CD8-positive, alpha-beta memory T cell (primary cell): ENCODE data around the gene MAPK4. TPM values are rescaled to one million over a fixed set of nuclear protein-coding genes. Genes with fewer than 3 reads are reported as not detected.

ENCODE experiments used
- CTCF ChIA-PET: fragments of 350-600 bp; sonication (Branson Sonifier 250); formaldehyde crosslinking; loops from one replicate; lab custom pipeline; 2021; ENCODE audit warnings: antibody characterized with exemption; lab: Charles Lee
- POLR2A ChIA-PET: fragments of 350-600 bp; sonication (Branson Sonifier 250); formaldehyde crosslinking; loops from one replicate; lab custom pipeline; 2021; ENCODE audit warnings: antibody characterized with exemption; lab: Charles Lee
- DNase-seq, 5 donors: peaks; one replicate each; pipeline versions ENCODE4 v3.0.0 to v3.0.0-alpha.2; 2020 to 2022; ENCODE audit warnings: mixed read lengths in 1 of 5
- H3K27ac ChIP-seq: one replicate; pipeline ENCODE4 v1.7.0; 2013; ENCODE audit warnings: low read depth, mild to moderate bottlenecking, low read length, moderate library complexity
- H3K27me3 ChIP-seq: 2 replicates; pipeline ENCODE4 v1.7.0; 2013; ENCODE audit warnings: low read length, mild to moderate bottlenecking; ENCODE audit not compliant: insufficient read depth, poor library complexity, severe bottlenecking
- H3K36me3 ChIP-seq: 2 replicates; pipeline ENCODE4 v1.7.0; 2013; ENCODE audit warnings: mild to moderate bottlenecking, low read length, moderate library complexity; ENCODE audit not compliant: insufficient read depth
- H3K4me1 ChIP-seq: 2 replicates; pipeline ENCODE4 v1.7.0; 2013; ENCODE audit warnings: mild to moderate bottlenecking, low read length, moderate library complexity; ENCODE audit not compliant: insufficient read depth
- H3K4me3 ChIP-seq: 2 replicates; pipeline ENCODE4 v1.7.0; 2013; ENCODE audit warnings: mild to moderate bottlenecking, low read length
- H3K9me3 ChIP-seq: 2 replicates; pipeline ENCODE4 v1.7.0; 2013; ENCODE audit warnings: mild to moderate bottlenecking, low read length
- H3K27ac Mint-ChIP-seq, 8 donors: one replicate each; pipeline ENCODE4 v1.8.0; 2020 to 2021; ENCODE audit warnings: mixed read lengths in 8 of 8, mild to moderate bottlenecking in 6 of 8, inconsistent platforms in 3 of 8, moderate library complexity in 3 of 8
- H3K27me3 Mint-ChIP-seq, 2 donors: one replicate each; pipeline ENCODE4 v1.8.0; 2020 to 2021; ENCODE audit warnings: mixed read lengths in 2 of 2, mild to moderate bottlenecking in 1 of 2, moderate library complexity in 1 of 2
- H3K36me3 Mint-ChIP-seq, 3 donors: one replicate each; pipeline ENCODE4 v1.8.0; 2020 to 2021; ENCODE audit warnings: mixed read lengths in 3 of 3, inconsistent platforms in 1 of 3, mild to moderate bottlenecking in 1 of 3
- H3K4me1 Mint-ChIP-seq, 3 donors: one replicate each; pipeline ENCODE4 v1.8.0; 2020 to 2021; ENCODE audit warnings: mixed read lengths in 3 of 3, inconsistent platforms in 1 of 3, mild to moderate bottlenecking in 1 of 3
- H3K4me3 Mint-ChIP-seq, 7 donors: one replicate each; pipeline ENCODE4 v1.8.0; 2020 to 2021; ENCODE audit warnings: mixed read lengths in 7 of 7, mild to moderate bottlenecking in 6 of 7, moderate library complexity in 4 of 7, inconsistent platforms in 2 of 7
- H3K9me3 Mint-ChIP-seq, 5 donors: one replicate each; pipeline ENCODE4 v1.8.0; 2020 to 2022; ENCODE audit warnings: mixed read lengths in 5 of 5, mild to moderate bottlenecking in 3 of 5, moderate library complexity in 2 of 5, inconsistent platforms in 1 of 5
- polyA plus RNA-seq: library from polyadenylated mRNA; unstranded; fragments of 300-500 nt; fragmentation: Illumina TruSeq; gene quantifications from one replicate; pipeline ENCODE4 v1.2.3, GENCODE V29; 2021
- total RNA-seq, 2 experiments: library from RNA; stranded (reverse); gene quantifications; one replicate each; pipeline ENCODE4 v1.2.3, GENCODE V29; 2021

The MAPK4 gene
- total and polyA plus RNA-seq, 3 experiments from 2014 or later: not detected

DNA sequence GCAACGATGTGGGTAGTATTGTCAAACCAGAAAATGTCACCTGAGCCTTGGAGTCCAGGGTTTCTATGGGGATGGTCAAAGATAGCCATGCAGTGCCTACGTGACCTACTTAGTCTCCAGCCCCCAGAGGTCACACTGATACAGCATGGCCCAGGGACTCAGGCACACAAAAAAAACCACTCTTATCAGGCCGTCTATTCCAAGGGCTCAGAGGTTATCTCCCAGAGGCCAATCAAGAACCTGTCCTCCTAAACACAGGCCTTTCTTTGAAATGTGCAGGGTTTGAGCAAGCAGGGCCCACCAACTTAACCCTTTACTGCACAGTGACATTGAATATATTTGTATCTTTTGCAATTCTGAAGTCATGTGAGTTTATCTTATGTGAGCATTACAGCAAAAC is 177.2 kb downstream of the MAPK4 start:
- H3K4me1 Mint-ChIP-seq: no peaks in the 10 kb centered on the region
- POLR2A ChIA-PET: no interaction called here

DNA sequence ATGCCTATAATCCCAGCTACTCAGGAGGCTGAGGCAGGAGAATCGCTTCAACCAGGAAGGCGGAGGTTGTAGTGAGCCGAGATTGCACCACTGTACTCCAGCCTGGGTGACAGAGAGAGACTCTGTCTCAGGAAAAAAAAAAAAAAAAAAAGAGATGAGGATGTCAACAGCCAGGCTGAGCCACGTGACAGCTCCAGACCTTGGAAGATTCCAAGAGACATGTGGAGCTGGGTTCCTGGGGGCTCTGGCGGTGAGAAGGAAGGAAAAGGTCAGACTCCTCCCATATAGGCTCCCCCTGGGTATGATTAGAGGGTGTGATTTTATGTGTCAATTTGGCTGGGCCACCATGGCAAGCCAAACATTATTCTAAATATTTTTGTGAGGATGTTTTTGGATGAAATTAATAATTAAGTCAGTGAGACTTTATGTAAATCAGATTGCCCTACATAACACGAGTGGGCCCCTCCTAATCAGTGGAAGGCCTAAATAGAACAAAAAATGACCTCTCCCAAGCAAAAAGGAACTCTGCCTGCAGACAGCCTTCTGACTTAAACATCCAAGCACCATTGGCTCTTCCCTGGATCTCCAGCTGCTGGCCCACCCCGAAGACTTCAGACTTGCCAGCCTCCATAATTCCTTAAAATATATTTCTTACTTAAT is 178.3 kb downstream of the MAPK4 start:
- Histone ChIP-seq H3K36me3 (no peaks in the 10 kb centered on the region), H3K27me3 (no peaks in the 10 kb centered on the region), H3K9me3 (no peaks in the 10 kb centered on the region), H3K4me3 (no peak overlapping the region), H3K4me1 (no peaks in the 10 kb centered on the region), H3K27ac (no peak overlapping the region)
- ChIA-PET POLR2A (no interaction called here), CTCF (no interaction called here)
- no peaks in the 10 kb centered on the region for H3K36me3 Mint-ChIP-seq
- peaks cover 2 to 5% of the 10 kb centered on the region in 2 donors for H3K27me3 Mint-ChIP-seq
- DNase-seq: no peak
- no peak overlapping the region for H3K4me3 Mint-ChIP-seq
- peaks cover 0 to 2% (median 0%) of the 10 kb centered on the region in 5 donors for H3K9me3 Mint-ChIP-seq
- H3K4me1 Mint-ChIP-seq: no peaks in the 10 kb centered on the region
- no peak overlapping the region for H3K27ac Mint-ChIP-seq

More for the DNA sequence above, 177.2 kb downstream of the MAPK4 start:
- Histone ChIP-seq H3K4me3 (no peak overlapping the region), H3K4me1 (no peaks in the 10 kb centered on the region), H3K36me3 (no peaks in the 10 kb centered on the region), H3K27ac (no peak overlapping the region), H3K9me3 (no peaks in the 10 kb centered on the region), H3K27me3 (no peaks in the 10 kb centered on the region)
- CTCF ChIA-PET: no interaction called here
- H3K27ac Mint-ChIP-seq: no peak overlapping the region
- no peak overlapping the region for H3K4me3 Mint-ChIP-seq
- no peak for DNase-seq
- peaks cover 2 to 5% of the 10 kb centered on the region in 2 donors for H3K27me3 Mint-ChIP-seq
- peaks cover 0 to 2% (median 0%) of the 10 kb centered on the region in 5 donors for H3K9me3 Mint-ChIP-seq
- no peaks in the 10 kb centered on the region for H3K36me3 Mint-ChIP-seq

- Histone ChIP-seq H3K27ac (no peak overlapping the region), H3K4me1 (no peaks in the 10 kb centered on the region), H3K27me3 (no peaks in the 10 kb centered on the region), H3K36me3 (no peaks in the 10 kb centered on the region), H3K9me3 (no peaks in the 10 kb centered on the region), H3K4me3 (no peak overlapping the region)
- ChIA-PET CTCF (no interaction called here), POLR2A (no interaction called here)
- peaks cover 4 to 10% of the 10 kb centered on the region in 2 donors for H3K27me3 Mint-ChIP-seq
- no peak overlapping the region for H3K4me3 Mint-ChIP-seq
- no peaks in the 10 kb centered on the region for H3K4me1 Mint-ChIP-seq
- H3K9me3 Mint-ChIP-seq: no peaks in the 10 kb centered on the region
- H3K36me3 Mint-ChIP-seq: no peaks in the 10 kb centered on the region
- H3K27ac Mint-ChIP-seq: no peak overlapping the region
- DNase-seq: no peak
Observed at GRCh38 chr18:50742952-50743351, 183.1 kb downstream of the MAPK4 start.

DNA sequence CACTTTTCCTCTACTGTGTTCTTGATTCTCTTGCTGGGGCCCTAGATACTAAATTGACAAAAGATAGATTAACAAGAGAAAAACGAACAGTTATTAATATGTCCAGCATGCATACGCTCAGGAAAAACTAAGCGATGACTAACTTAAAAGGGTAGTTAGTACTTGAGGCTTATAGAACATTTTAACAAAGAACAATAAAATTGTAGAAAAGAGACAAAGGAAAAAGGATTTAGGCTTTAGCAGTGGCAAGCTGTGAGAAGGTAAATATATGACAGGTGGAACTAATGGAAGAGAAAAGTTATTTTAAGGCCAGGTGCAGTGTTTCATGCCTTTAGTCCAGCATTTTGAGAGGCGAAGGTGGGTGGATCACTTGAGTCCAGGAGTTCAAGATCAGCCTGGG is 184.4 kb downstream of the MAPK4 start:
- CTCF ChIA-PET: no interaction called here
- Mint-ChIP-seq H3K27ac (no peak overlapping the region), H3K27me3 (peaks cover 4 to 16% of the 10 kb centered on the region in 2 donors), H3K9me3 (no peaks in the 10 kb centered on the region), H3K4me1 (no peaks in the 10 kb centered on the region), H3K36me3 (no peaks in the 10 kb centered on the region), H3K4me3 (no peak overlapping the region)
- POLR2A ChIA-PET: no interaction called here
- Histone ChIP-seq H3K27me3 (no peaks in the 10 kb centered on the region), H3K27ac (no peak overlapping the region), H3K4me3 (no peak overlapping the region), H3K4me1 (no peaks in the 10 kb centered on the region), H3K36me3 (no peaks in the 10 kb centered on the region), H3K9me3 (no peaks in the 10 kb centered on the region)
- DNase-seq: no peak

DNA sequence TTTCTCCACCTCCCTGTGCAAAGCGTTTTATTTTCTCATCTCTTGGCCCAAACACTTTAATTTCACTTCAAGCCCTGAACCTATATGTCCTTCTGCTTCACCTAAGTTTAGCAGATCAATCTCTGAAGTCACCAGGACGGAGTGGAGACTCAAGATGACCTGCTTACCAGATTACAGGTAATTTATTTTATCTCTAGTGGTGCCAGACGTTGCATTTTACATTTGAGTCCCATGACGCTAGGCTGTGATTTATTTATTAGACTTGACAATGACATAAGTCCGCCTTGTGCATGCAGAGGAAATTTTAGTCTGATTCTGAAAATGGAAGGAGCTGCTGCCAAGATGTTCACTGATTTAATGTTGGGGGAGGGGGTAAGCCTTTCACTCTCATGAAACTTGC is 186.1 kb downstream of the MAPK4 start:
- ChIA-PET CTCF (no interaction called here), POLR2A (no interaction called here)
- no peaks in the 10 kb centered on the region for H3K36me3 Mint-ChIP-seq
- DNase-seq: no peak
- H3K9me3 ChIP-seq: no peaks in the 10 kb centered on the region
- no peak overlapping the region for H3K27ac Mint-ChIP-seq
- no peaks in the 10 kb centered on the region for H3K9me3 Mint-ChIP-seq
- H3K27ac ChIP-seq: no peak overlapping the region
- no peaks in the 10 kb centered on the region for H3K4me1 ChIP-seq
- no peak overlapping the region for H3K4me3 ChIP-seq
- H3K36me3 ChIP-seq: no peaks in the 10 kb centered on the region
- peaks cover 6 to 32% of the 10 kb centered on the region in 2 donors for H3K27me3 Mint-ChIP-seq
- no peaks in the 10 kb centered on the region for H3K4me1 Mint-ChIP-seq
- H3K4me3 Mint-ChIP-seq: no peak overlapping the region
- H3K27me3 ChIP-seq: no peaks in the 10 kb centered on the region

DNA sequence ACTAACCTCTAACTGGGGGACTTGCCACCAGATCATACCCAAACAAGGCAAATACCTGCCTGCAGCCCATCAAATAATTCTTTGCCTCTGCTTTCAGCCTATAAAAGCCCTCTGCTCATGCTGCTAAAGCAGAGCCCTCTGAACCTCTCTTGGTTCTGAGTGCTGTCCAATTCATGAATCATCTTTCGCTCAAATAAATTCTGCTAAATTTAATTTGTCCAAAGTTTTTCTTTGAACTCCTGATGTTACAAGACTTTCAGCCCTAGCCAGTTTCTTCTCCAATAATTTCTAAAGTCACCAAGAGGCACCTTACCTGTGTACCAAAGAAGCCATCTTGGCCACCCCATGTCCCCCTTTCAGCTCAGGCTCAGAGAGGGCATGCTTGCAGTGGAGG is 188.0 kb downstream of the MAPK4 start:
- peaks cover 9 to 43% of the 10 kb centered on the region in 2 donors for H3K27me3 Mint-ChIP-seq
- DNase-seq: no peak
- Histone ChIP-seq H3K4me1 (no peaks in the 10 kb centered on the region), H3K27ac (no peak overlapping the region), H3K4me3 (no peak overlapping the region), H3K9me3 (no peaks in the 10 kb centered on the region), H3K36me3 (no peaks in the 10 kb centered on the region), H3K27me3 (no peaks in the 10 kb centered on the region)
- no peaks in the 10 kb centered on the region for H3K36me3 Mint-ChIP-seq
- H3K27ac Mint-ChIP-seq: no peak overlapping the region
- H3K4me3 Mint-ChIP-seq: no peak overlapping the region
- no peaks in the 10 kb centered on the region for H3K4me1 Mint-ChIP-seq
- ChIA-PET CTCF (no interaction called here), POLR2A (no interaction called here)
- H3K9me3 Mint-ChIP-seq: no peaks in the 10 kb centered on the region

GRCh38 chr18:50748243-50749229 is 188.6 kb downstream of the MAPK4 start:
- CTCF ChIA-PET: no interaction called here
- no peaks in the 10 kb centered on the region for H3K9me3 Mint-ChIP-seq

DNA sequence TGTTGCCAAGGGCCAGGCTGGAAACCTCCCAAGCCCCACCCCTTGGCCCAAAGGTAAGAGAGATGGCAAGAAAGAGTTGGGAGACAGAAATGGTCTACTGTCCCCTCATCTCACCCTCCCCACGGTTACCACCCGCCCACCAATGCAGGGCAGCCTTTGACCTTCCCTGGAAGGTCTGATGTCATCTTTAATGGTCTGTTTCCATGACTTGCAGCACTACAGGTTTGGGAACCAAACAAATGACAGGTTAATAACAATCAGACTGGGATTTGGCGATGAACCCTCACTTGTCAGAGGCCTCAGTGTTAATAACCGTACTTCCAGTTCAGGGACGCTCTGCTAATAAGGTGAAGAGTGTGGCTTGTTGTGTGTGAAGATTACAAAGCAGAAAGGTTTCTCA is 189.5 kb downstream of the MAPK4 start:
- Mint-ChIP-seq H3K4me1 (no peaks in the 10 kb centered on the region), H3K27ac (peak overlapping the region in 2 of 8 donors; percentile 7 to 70), H3K27me3 (peaks cover 9 to 37% of the 10 kb centered on the region in 2 donors), H3K4me3 (no peak overlapping the region), H3K36me3 (no peaks in the 10 kb centered on the region), H3K9me3 (no peaks in the 10 kb centered on the region)
- Histone ChIP-seq H3K27me3 (no peaks in the 10 kb centered on the region), H3K9me3 (no peaks in the 10 kb centered on the region), H3K4me1 (no peaks in the 10 kb centered on the region), H3K4me3 (no peak overlapping the region), H3K27ac (no peak overlapping the region), H3K36me3 (no peaks in the 10 kb centered on the region)
- CTCF ChIA-PET: no interaction called here
- POLR2A ChIA-PET: no interaction called here
- DNase-seq: no peak

More at GRCh38 chr18:50748243-50749229, 188.6 kb downstream of the MAPK4 start:
- Histone ChIP-seq H3K4me3 (no peak overlapping the region), H3K27ac (no peak overlapping the region), H3K9me3 (no peaks in the 10 kb centered on the region), H3K36me3 (no peaks in the 10 kb centered on the region), H3K4me1 (no peaks in the 10 kb centered on the region), H3K27me3 (no peaks in the 10 kb centered on the region)
- peaks cover 9 to 41% of the 10 kb centered on the region in 2 donors for H3K27me3 Mint-ChIP-seq
- no peak overlapping the region for H3K27ac Mint-ChIP-seq
- no peak for DNase-seq
- no peak overlapping the region for H3K4me3 Mint-ChIP-seq
- POLR2A ChIA-PET: no interaction called here
- no peaks in the 10 kb centered on the region for H3K36me3 Mint-ChIP-seq
- H3K4me1 Mint-ChIP-seq: no peaks in the 10 kb centered on the region
